ENCODE measurements around the gene TP53RK.

TP53RK gene

DNA sequence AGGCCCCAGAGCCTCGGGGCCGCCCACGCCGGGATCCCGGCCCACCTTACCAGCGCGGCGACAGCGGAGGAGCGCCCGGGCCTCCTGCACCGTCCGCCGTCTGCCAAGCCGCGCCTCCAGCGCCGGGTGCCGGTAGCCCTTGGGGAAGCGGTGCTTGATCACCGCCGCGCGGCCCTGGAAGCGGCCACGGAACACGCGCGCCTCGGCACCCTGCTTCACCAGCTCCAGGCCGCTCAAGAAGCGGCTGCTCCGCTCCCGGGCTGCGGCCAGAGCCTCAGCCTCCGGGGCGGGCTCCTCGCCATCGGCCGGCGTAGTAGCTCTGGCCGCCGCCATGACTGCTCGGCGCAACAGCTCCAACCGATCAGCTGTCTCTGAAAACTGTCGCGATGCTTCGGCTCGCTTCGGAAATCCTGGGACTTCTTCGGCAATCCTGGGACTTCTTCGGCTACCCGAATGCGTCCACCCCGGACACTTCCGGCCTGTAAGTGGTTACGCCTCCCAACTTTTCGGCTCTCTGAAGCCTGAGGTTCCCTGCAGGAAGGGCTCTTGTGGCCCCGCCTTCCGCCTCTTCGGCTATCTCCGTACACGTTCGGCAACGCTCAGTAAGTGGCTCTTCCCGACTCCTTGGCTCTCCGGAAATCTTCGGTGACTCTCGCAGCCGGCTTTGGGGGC, at the start of gene TP53RK:
TP53RK (minus strand) TSS at position 363 of the 672 bp plus-strand sequence; CDS start at position 333, 30 bp downstream.
- peak; percentile 98 for DNase-seq (ENCODE audit: low spot score)

GRCh38 chr20:46735436-46735835, 46.2 kb upstream of the TP53RK start:
- no peak for DNase-seq (ENCODE audit: low spot score)

GRCh38 chr20:46731770-46732169, 42.5 kb upstream of the TP53RK start:
- no peak for DNase-seq (ENCODE audit: low spot score)

- no peak for DNase-seq (ENCODE audit: low spot score)
These were observed 36.2 kb upstream of the TP53RK start for GRCh38 chr20:46725186-46726165.

GRCh38 chr20:46724343-46724959, 35.2 kb upstream of the TP53RK start:
- DNase-seq (ENCODE audit: low spot score): no peak

DNA sequence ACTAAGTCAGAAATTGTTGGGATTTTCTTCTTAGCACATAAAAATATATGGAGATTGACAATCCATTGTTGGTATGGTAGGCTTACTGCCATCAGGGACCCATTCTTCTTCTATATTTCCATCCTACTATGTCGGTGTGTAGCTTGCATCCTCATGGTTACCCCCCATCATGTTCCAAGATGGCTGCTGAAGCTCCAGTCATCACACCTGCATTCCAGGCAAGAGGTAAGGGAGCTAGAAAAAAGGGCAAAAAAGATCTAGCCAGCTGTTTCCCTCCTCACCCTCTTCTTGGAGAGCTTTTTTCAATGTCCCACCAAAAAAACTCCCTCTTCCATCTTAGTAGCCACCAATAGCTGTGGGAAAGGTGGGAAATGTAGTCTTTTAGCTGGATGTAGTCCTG, 33.8 kb upstream of the TP53RK start:
- DNase-seq (ENCODE audit: low spot score): no peak

GRCh38 chr20:46722450-46722849, 33.2 kb upstream of the TP53RK start:
- DNase-seq (ENCODE audit: low spot score): no peak

- no peak for DNase-seq (ENCODE audit: low spot score)
These were observed 32.2 kb upstream of the TP53RK start for GRCh38 chr20:46721476-46721875.

GRCh38 chr20:46720776-46721425, 31.7 kb upstream of the TP53RK start:
- DNase-seq (ENCODE audit: low spot score): no peak

DNA sequence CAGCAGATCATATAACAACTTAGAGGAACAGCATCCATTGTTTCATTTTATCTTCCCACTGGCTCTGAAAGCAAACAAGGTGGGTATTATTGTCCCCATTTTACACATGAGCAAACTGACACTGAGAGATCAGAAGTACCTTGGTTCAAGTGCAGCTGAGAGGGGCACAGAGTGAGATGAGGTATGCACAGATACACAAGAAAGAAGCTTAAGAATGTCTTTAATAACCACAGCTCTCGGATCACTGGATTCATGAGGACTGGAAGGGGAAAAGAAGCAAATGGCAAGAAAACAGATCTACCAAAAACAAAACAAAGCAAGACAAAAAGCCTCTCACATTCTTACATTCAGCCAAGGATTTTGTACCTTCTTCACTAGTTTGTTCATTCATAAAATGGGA, 30.8 kb upstream of the TP53RK start:
- DNase-seq (ENCODE audit: low spot score): no peak

DNA sequence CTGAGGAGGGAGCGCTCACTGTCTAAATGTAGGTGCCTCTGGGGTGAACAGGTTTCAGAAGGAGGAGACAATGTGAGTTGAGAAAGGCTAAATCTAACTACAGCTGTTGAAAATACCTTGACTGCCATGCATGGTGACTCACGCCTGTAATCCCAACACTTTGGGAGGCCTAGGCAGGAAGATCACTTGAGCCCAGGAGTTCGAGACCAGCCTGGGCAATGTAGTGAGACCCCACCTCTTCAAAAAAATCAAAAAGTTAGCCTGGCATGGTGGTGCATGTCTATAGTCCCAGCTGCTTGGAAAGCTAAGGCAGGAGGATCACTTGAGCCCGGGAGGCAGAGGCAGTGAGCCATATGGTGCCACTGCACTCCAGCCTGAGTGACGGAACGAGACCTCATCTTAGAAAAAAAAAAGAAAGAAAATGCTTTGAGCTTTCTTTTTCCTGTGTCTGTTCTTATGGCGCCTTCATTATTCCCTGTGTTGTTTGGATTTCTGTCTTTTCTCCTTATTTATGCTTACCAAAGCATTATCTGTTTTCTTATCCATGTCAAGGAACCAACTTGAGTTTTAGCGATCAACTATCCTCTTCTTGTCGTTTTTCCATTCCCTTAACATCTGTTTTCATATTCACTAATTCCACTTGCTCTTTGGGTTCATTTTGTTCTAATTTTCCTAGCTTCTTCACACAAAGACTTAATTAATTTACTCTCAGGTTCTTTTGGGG, 28.7 kb upstream of the TP53RK start:
- no peak for DNase-seq (ENCODE audit: low spot score)

DNA sequence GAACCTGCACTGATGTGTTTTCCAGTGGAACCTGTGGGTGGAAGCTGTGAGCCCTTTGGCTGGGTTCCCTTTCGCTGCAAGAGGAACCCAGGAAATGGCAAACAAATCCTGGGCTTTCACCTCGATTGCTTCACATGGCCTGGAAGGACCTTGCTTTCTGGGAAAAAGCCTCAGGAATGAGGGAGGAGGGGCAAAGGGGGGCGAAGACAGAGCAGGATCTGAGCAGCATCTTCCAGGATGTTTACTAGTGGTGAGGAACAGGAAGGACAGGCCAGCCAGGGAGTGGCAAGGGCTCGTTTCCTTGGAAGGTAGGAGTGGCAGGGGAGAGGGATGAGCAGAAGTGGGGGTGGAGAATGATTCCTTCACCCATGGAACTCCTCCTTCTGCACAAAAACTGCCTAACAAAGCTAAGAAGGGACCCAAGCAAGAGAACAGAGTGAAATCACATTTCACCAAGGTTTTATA, 26.1 kb upstream of the TP53RK start:
- no peak for DNase-seq (ENCODE audit: low spot score)

DNA sequence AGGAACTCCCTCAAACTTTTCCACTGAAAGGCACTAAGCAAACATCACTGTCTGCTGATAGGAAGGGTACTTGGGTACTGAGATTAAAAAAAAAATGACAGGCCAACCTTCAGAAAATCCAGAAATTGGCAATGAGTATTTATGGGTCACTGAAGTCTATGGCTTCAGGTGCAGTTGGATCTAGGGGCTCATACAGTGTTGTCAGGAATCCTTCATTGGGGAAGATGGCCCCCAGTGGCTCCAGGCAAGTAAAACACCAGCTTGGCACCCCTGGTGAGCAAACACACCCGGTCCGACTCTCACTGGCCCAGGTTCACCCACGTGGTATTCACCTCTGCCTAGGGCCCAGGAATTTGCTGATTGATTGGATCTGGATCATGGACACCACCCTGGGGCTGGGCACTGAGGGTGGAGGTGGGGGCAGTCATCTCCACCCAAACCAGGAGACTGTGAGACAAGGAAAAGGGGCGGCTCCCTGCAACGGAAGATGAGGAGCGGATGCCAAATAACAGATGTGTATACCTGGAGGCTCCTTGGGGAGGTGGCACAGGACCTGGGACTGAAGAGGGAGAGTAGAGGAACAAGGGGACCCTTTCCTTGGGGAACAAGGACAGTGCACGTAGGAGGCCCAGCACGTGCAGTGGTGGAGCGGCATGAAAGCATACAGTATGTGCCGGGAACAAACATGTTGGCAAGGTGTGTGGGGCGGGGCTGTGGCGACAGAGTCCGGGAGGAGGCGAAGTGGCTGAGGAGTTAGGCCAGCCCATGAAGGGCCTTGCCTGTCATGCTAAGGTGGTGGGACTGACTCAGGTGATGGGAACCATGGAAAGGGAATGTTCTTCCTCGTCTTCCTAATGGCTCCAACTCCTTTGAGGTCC, 25.0 kb upstream of the TP53RK start:
- no peak for DNase-seq (ENCODE audit: low spot score)

GRCh38 chr20:46712056-46712636, 22.9 kb upstream of the TP53RK start:
- no peak for DNase-seq (ENCODE audit: low spot score)

- DNase-seq (ENCODE audit: low spot score): no peak
These were observed 21.1 kb upstream of the TP53RK start for GRCh38 chr20:46710153-46710913.

GRCh38 chr20:46709459-46710152, 20.4 kb upstream of the TP53RK start, which contains the start of gene SLC2A10:
TSS of gene SLC2A10 (plus strand) at chr20:46709649. CDS start at chr20:46709737, 88 bp downstream.
- no peak for DNase-seq (ENCODE audit: low spot score)

DNA sequence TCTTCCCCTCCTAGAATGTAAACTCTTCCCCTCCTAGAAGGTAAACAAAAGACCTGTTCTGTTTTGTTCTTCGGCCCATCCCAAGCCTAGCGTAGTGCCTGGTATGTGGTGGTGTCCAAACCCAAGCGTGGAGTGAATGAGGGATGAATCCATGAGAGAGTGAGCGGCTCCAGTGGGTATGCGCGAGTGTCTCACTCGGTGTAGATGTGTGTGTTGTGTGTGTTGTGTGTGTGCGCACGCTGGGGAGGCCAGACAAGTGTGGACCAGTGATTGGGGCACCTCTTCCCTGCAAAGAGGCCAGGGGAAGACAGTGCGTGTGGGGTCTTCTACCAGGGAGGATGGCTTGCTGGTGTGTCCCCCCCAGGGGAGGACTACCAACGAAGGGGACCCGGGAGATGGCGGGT, 19.8 kb upstream of the TP53RK start:
- no peak for DNase-seq (ENCODE audit: low spot score)

GRCh38 chr20:46708172-46708860, 19.1 kb upstream of the TP53RK start:
- no peak for DNase-seq (ENCODE audit: low spot score)

Measured in CD4-positive, alpha-beta T cell treated with Interleukin-2 at 100 ng/mL for 4 hours (primary cell).